ENCODE results near the gene FNBP1L.

FNBP1L gene

GRCh38 chr1:93599479-93599878, 151.6 kb downstream of the FNBP1L start:
- H3K36me3 Mint-ChIP-seq (ENCODE audit: low read depth), result peaks cover 3% of the 10 kb centered on the region
- no peak overlapping the region for H3K4me3 Mint-ChIP-seq
- no peaks in the 10 kb centered on the region for H3K27me3 Mint-ChIP-seq (ENCODE audit: low read depth)
- TF ChIP-seq CTCF (IDR thresholded peaks at IDR 0.05; ENCODE audit: unreplicated experiment in 3 of 3), result no peak
- peaks cover 67% of the 10 kb centered on the region for H3K4me1 Mint-ChIP-seq
- H3K9me3 Mint-ChIP-seq, result no peaks in the 10 kb centered on the region
- peak overlapping the region in 2 of 3 experiments; percentile 14 to 18 for H3K27ac Mint-ChIP-seq

- no peak for TF ChIP-seq CTCF (IDR thresholded peaks at IDR 0.05; ENCODE audit: unreplicated experiment in 3 of 3)
Observed at GRCh38 chr1:93600663-93601062, 152.7 kb downstream of the FNBP1L start.

GRCh38 chr1:93601686-93602085, 153.8 kb downstream of the FNBP1L start:
- H3K27me3 Mint-ChIP-seq (ENCODE audit: low read depth), result no peaks in the 10 kb centered on the region
- peaks cover 12% of the 10 kb centered on the region for H3K36me3 Mint-ChIP-seq (ENCODE audit: low read depth)
- peaks cover 67% of the 10 kb centered on the region for H3K4me1 Mint-ChIP-seq
- H3K9me3 Mint-ChIP-seq, result no peaks in the 10 kb centered on the region
- no peak for TF ChIP-seq CTCF (IDR thresholded peaks at IDR 0.05; ENCODE audit: unreplicated experiment in 3 of 3)
- H3K4me3 Mint-ChIP-seq, result no peak overlapping the region
- H3K27ac Mint-ChIP-seq, result no peak overlapping the region

More at GRCh38 chr1:93600663-93601062, 152.7 kb downstream of the FNBP1L start:
- Mint-ChIP-seq H3K4me3 (no peak overlapping the region), H3K36me3 (ENCODE audit: low read depth) (peaks cover 9% of the 10 kb centered on the region), H3K4me1 (peaks cover 67% of the 10 kb centered on the region), H3K27me3 (ENCODE audit: low read depth) (no peaks in the 10 kb centered on the region), H3K27ac (no peak overlapping the region), H3K9me3 (no peaks in the 10 kb centered on the region)

- H3K27ac Mint-ChIP-seq, result no peak overlapping the region
- no peak overlapping the region for H3K4me3 Mint-ChIP-seq
- H3K4me1 Mint-ChIP-seq, result peaks cover 67% of the 10 kb centered on the region
- H3K9me3 Mint-ChIP-seq, result no peaks in the 10 kb centered on the region
- no peaks in the 10 kb centered on the region for H3K27me3 Mint-ChIP-seq (ENCODE audit: low read depth)
- no peak for TF ChIP-seq CTCF (IDR thresholded peaks at IDR 0.05; ENCODE audit: unreplicated experiment in 3 of 3)
- peaks cover 12% of the 10 kb centered on the region for H3K36me3 Mint-ChIP-seq (ENCODE audit: low read depth)
Observed at GRCh38 chr1:93602101-93602500, 154.2 kb downstream of the FNBP1L start.

GRCh38 chr1:93603106-93603505, 155.2 kb downstream of the FNBP1L start:
- H3K4me3 Mint-ChIP-seq, result no peak overlapping the region
- peaks cover 12% of the 10 kb centered on the region for H3K36me3 Mint-ChIP-seq (ENCODE audit: low read depth)
- H3K4me1 Mint-ChIP-seq, result peaks cover 67% of the 10 kb centered on the region
- no peak for TF ChIP-seq CTCF (IDR thresholded peaks at IDR 0.05; ENCODE audit: unreplicated experiment in 3 of 3)
- no peaks in the 10 kb centered on the region for H3K9me3 Mint-ChIP-seq
- H3K27me3 Mint-ChIP-seq (ENCODE audit: low read depth), result peaks cover 4% of the 10 kb centered on the region
- no peak overlapping the region for H3K27ac Mint-ChIP-seq

GRCh38 chr1:93603601-93604000, 155.7 kb downstream of the FNBP1L start:
- H3K27ac Mint-ChIP-seq, result peak overlapping the region in 1 of 3 experiments; percentile 28
- no peak overlapping the region for H3K4me3 Mint-ChIP-seq
- H3K36me3 Mint-ChIP-seq (ENCODE audit: low read depth), result peaks cover 12% of the 10 kb centered on the region
- peaks cover 67% of the 10 kb centered on the region for H3K4me1 Mint-ChIP-seq
- H3K27me3 Mint-ChIP-seq (ENCODE audit: low read depth), result peaks cover 4% of the 10 kb centered on the region
- H3K9me3 Mint-ChIP-seq, result no peaks in the 10 kb centered on the region
- TF ChIP-seq CTCF (IDR thresholded peaks at IDR 0.05; ENCODE audit: unreplicated experiment in 3 of 3), result no peak
